Measurements from ENCODE around the gene COQ9. TPM values are rescaled to one million over a fixed set of nuclear protein-coding genes. Genes with fewer than 3 reads are reported as not detected.

Gene COQ9
- total and polyA plus RNA-seq, 2 donors (not counting 1 experiment from before 2014, with no cell fraction given) = 44.4 to 51.2 TPM

GRCh38 chr16:57503366-57503765 lies 56.1 kb downstream of the COQ9 start:
- Histone ChIP-seq H3K4me2 (ENCODE audit: extremely low read depth, insufficient read depth, low read length) (no peak overlapping the region), H3K4me3 (replicated peaks in 1 of 4; ENCODE audit: control extremely low read depth in 1 of 4, insufficient read depth in 1 of 4, low read depth in 3 of 4, low read length in 4 of 4) (no peak overlapping the region), H2AFZ (ENCODE audit: low read length) (no peak overlapping the region), H3K27me3 (ENCODE audit: control insufficient read depth, insufficient read depth, low read length) (peaks cover 10% of the 10 kb centered on the region), H3K36me3 (ENCODE audit: control insufficient read depth, insufficient read depth, low read length) (no peaks in the 10 kb centered on the region), H3K9ac (ENCODE audit: insufficient read depth, low read length) (no peak overlapping the region), H3K9me3 (ENCODE audit: control insufficient read depth, insufficient read depth, low read depth, low read length) (no peaks in the 10 kb centered on the region), H3K79me2 (ENCODE audit: control insufficient read depth, insufficient read depth, low read length) (no peaks in the 10 kb centered on the region), H3K27ac (ENCODE audit: insufficient read depth, low read length) (no peak overlapping the region), H3K4me1 (ENCODE audit: control insufficient read depth, extremely low read depth, insufficient read depth, low read length) (no peaks in the 10 kb centered on the region), H4K20me1 (ENCODE audit: control insufficient read depth, extremely low read depth, insufficient read depth, low read length) (no peaks in the 10 kb centered on the region)
- no peak for DNase-seq (ENCODE audit: low read depth in 2 of 2)
- TF ChIP-seq CTCF (conservative IDR thresholded peaks at IDR 0.05 in 1 of 2, IDR thresholded peaks at IDR 0.05 in 1 of 2; ENCODE audit: low read depth in 1 of 2, low read length in 2 of 2) (no peak), EZH2 (IDR thresholded peaks at IDR 0.05; ENCODE audit: low read length, missing control alignments) (no peak)

GRCh38 chr16:57504001-57504400 lies 56.7 kb downstream of the COQ9 start:
- Histone ChIP-seq H2AFZ (ENCODE audit: low read length) (no peak overlapping the region), H3K9ac (ENCODE audit: insufficient read depth, low read length) (no peak overlapping the region), H3K4me3 (replicated peaks in 1 of 4; ENCODE audit: control extremely low read depth in 1 of 4, insufficient read depth in 1 of 4, low read depth in 3 of 4, low read length in 4 of 4) (no peak overlapping the region), H3K4me2 (ENCODE audit: extremely low read depth, insufficient read depth, low read length) (no peak overlapping the region), H3K36me3 (ENCODE audit: control insufficient read depth, insufficient read depth, low read length) (no peaks in the 10 kb centered on the region), H3K79me2 (ENCODE audit: control insufficient read depth, insufficient read depth, low read length) (no peaks in the 10 kb centered on the region), H3K27me3 (ENCODE audit: control insufficient read depth, insufficient read depth, low read length) (peaks cover 10% of the 10 kb centered on the region), H3K27ac (ENCODE audit: insufficient read depth, low read length) (no peak overlapping the region), H4K20me1 (ENCODE audit: control insufficient read depth, extremely low read depth, insufficient read depth, low read length) (no peaks in the 10 kb centered on the region), H3K9me3 (ENCODE audit: control insufficient read depth, insufficient read depth, low read depth, low read length) (no peaks in the 10 kb centered on the region), H3K4me1 (ENCODE audit: control insufficient read depth, extremely low read depth, insufficient read depth, low read length) (no peaks in the 10 kb centered on the region)
- DNase-seq (ENCODE audit: low read depth in 2 of 2) = no peak
- TF ChIP-seq CTCF (conservative IDR thresholded peaks at IDR 0.05 in 1 of 2, IDR thresholded peaks at IDR 0.05 in 1 of 2; ENCODE audit: low read depth in 1 of 2, low read length in 2 of 2) (no peak), EZH2 (IDR thresholded peaks at IDR 0.05; ENCODE audit: low read length, missing control alignments) (no peak)

GRCh38 chr16:57504491-57504890 lies 57.2 kb downstream of the COQ9 start:
- H3K36me3 ChIP-seq (ENCODE audit: control insufficient read depth, insufficient read depth, low read length) = no peaks in the 10 kb centered on the region
- H3K4me1 ChIP-seq (ENCODE audit: control insufficient read depth, extremely low read depth, insufficient read depth, low read length) = no peaks in the 10 kb centered on the region
- H2AFZ ChIP-seq (ENCODE audit: low read length) = no peak overlapping the region
- H3K79me2 ChIP-seq (ENCODE audit: control insufficient read depth, insufficient read depth, low read length) = no peaks in the 10 kb centered on the region
- no peak overlapping the region for H3K4me2 ChIP-seq (ENCODE audit: extremely low read depth, insufficient read depth, low read length)
- no peaks in the 10 kb centered on the region for H4K20me1 ChIP-seq (ENCODE audit: control insufficient read depth, extremely low read depth, insufficient read depth, low read length)
- DNase-seq (ENCODE audit: low read depth in 2 of 2) = no peak
- no peak overlapping the region for H3K27ac ChIP-seq (ENCODE audit: insufficient read depth, low read length)
- no peak overlapping the region for H3K4me3 ChIP-seq (replicated peaks in 1 of 4; ENCODE audit: control extremely low read depth in 1 of 4, insufficient read depth in 1 of 4, low read depth in 3 of 4, low read length in 4 of 4)
- H3K27me3 ChIP-seq (ENCODE audit: control insufficient read depth, insufficient read depth, low read length) = peaks cover 10% of the 10 kb centered on the region
- no peak overlapping the region for H3K9ac ChIP-seq (ENCODE audit: insufficient read depth, low read length)
- no peaks in the 10 kb centered on the region for H3K9me3 ChIP-seq (ENCODE audit: control insufficient read depth, insufficient read depth, low read depth, low read length)
- no peak for TF ChIP-seq EZH2 (IDR thresholded peaks at IDR 0.05; ENCODE audit: low read length, missing control alignments)
- no peak for TF ChIP-seq CTCF (conservative IDR thresholded peaks at IDR 0.05 in 1 of 2, IDR thresholded peaks at IDR 0.05 in 1 of 2; ENCODE audit: low read depth in 1 of 2, low read length in 2 of 2)

All from fibroblast of lung (primary cell).